AG04450 (cell line): ENCODE data around the gene UBL7. TPM values are rescaled to one million over a fixed set of nuclear protein-coding genes. Genes with fewer than 3 reads are reported as not detected.

Experiments used
- CTCF ChIA-PET: fragments of 300-600, 350-600 bp; formaldehyde crosslinking; extraction: SDS; loops from one replicate; lab custom pipeline; 2022; ENCODE audit warnings: antibody characterized with exemption, inconsistent platforms; lab: Charles Lee
- POLR2A ChIA-PET: fragments of 350-600 bp; formaldehyde crosslinking; extraction: SDS; loops from one replicate; lab custom pipeline; 2021; ENCODE audit warnings: antibody characterized with exemption, inconsistent platforms; lab: Yijun Ruan, JAX
- DNase-seq: peaks from one replicate; pipeline ENCODE4 v3.0.0-alpha.2; 2011; ENCODE audit warnings: low read depth, low spot score
- H3K27ac ChIP-seq: one replicate; pipeline ENCODE4 v1.5.1; 2012; ENCODE audit warnings: low read depth, low read length, control low read depth
- H3K27me3 ChIP-seq: one replicate; pipeline ENCODE4 v1.6.0; 2012; ENCODE audit warnings: low read length; ENCODE audit not compliant: control insufficient read depth, insufficient read depth
- H3K4me3 ChIP-seq: 2 replicates; pipeline ENCODE4 v1.5.1; 2011; ENCODE audit warnings: mild to moderate bottlenecking, low read depth, low read length, control low read depth
- H3K9me3 ChIP-seq: 2 replicates; pipeline ENCODE4 v1.5.1; 2012; ENCODE audit warnings: low read length; ENCODE audit not compliant: control insufficient read depth, insufficient read depth
- polyA plus RNA-seq: library from polyadenylated mRNA; depleted of rRNA; stranded (reverse); fragments of >200 nt; gene quantifications from 2 replicates; pipeline ENCODE4 v1.2.3, GENCODE V29; 2011
- TF ChIP-seq, protein P1 (sequence below): IDR thresholded peaks from 2 replicates; pipeline ENCODE4 v1.5.1; 2011; ENCODE audit warnings: low read depth, low read length, control low read depth, inconsistent platforms

Gene UBL7
- polyA plus RNA-seq, 1 experiment, result 76.6 TPM

DNA sequence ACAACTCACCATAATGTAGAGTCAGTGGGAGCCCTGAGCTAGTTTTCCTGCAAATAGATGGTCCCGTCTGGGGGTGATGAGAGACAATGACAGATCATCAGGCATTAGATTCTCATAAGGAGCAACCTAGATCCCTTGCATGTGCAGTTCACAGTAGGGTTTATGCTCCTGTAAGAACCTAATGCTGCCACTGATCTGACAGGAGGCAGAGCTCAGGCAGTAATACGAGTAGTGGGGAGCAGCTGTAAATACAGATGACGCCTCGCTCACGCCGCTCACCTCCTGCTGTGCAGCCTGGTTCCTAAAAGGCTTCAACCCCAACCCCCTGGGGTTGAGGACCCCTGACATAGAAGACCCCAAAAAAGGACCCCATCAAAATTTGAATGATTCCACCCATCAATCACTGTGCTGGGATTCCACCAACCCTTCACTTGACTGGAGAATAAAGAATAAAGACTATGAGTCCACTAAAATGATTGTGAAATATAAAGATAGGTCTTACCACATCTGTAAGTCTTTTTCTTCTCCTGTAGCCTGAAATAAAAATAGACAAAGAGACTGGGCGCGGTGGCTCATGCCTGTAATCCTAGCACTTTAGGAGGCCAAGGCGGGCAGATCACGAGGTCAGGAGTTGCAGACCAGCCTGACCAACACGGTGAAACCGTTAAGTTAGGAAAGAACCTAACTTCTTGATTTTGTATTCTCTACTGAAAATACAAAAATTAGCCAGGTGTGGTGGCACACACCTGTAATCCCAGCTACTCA lies 9.9 kb upstream of the UBL7 start:
- CTCF ChIA-PET, result interaction anchor here (1.0 kb wide), 1 partner anchor 19 kb away, joined by 3 read pairs; no protein-coding TSS in a partner anchor
- no peak for DNase-seq
- no peak overlapping the region for H3K4me3 ChIP-seq
- TF ChIP-seq, protein P1, sequence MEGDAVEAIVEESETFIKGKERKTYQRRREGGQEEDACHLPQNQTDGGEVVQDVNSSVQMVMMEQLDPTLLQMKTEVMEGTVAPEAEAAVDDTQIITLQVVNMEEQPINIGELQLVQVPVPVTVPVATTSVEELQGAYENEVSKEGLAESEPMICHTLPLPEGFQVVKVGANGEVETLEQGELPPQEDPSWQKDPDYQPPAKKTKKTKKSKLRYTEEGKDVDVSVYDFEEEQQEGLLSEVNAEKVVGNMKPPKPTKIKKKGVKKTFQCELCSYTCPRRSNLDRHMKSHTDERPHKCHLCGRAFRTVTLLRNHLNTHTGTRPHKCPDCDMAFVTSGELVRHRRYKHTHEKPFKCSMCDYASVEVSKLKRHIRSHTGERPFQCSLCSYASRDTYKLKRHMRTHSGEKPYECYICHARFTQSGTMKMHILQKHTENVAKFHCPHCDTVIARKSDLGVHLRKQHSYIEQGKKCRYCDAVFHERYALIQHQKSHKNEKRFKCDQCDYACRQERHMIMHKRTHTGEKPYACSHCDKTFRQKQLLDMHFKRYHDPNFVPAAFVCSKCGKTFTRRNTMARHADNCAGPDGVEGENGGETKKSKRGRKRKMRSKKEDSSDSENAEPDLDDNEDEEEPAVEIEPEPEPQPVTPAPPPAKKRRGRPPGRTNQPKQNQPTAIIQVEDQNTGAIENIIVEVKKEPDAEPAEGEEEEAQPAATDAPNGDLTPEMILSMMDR, result no peak
- no peaks in the 10 kb centered on the region; the same call in 1 of the 2 replicates for H3K9me3 ChIP-seq
- H3K27me3 ChIP-seq, result no peaks in the 10 kb centered on the region
- H3K27ac ChIP-seq, result no peak overlapping the region
- POLR2A ChIA-PET, result interaction anchor here (0.6 kb wide), 1 partner anchor 12 kb away, joined by 3 read pairs; no protein-coding TSS in a partner anchor

DNA sequence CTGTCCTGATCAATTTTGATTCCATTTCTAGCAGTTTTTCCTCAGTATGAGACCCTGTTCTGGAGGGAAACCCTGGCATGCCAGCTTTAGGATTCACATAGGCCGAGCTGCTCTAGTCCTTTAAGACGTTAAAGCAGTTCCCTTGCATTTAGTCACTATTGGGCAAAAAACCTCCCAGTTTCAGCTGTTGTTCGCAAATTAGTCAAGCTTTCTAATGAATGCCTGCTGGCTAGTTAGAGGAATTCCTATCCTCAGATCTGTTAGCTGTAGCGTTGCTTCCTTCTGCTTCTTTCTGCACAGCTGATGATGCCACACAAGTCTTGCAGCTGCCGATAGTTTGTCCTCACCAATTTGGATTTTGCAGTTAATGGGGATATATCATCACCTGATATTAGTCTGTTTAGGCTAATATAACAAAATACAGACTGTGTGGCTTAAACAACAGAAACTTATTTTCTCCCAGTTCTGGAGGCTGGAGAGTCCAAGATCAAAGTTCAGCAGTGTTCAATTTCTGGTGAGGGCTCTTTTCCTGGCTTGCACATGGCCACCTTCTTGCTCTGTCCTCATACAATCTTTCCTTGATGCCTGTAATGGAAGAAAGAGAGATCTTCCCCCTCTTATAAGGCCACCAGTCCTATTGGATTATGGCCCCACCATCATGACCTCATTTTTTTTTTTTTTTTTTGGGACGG lies 7.5 kb upstream of the UBL7 start:
- TF ChIP-seq, protein P1, result no peak
- Histone ChIP-seq H3K9me3 (no peaks in the 10 kb centered on the region; the same call in 1 of the 2 replicates), H3K27me3 (no peaks in the 10 kb centered on the region), H3K4me3 (no peak overlapping the region), H3K27ac (no peak overlapping the region)
- ChIA-PET CTCF (no interaction called here), POLR2A (no interaction called here)
- DNase-seq, result no peak

DNA sequence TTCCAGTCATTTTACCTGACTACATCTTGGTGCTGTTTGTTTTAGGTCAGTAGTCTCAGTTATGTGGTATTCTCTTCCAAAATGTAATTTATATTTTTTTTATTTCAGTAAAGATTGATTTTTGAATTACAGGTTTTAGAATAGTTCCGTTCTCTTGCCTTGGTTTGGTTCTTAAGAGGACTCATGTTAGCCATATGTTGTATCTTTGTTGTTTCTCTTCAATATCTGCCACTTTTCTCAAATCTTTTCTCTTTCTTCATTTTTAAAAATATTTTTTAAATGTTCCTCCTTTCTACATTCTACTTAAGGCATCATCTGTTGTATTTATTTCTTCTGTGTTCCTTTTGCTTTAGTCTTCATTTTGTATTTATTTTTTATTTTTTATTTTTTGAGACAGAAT lies 5.6 kb upstream of the UBL7 start:
- TF ChIP-seq, protein P1, result no peak
- no peak overlapping the region for H3K4me3 ChIP-seq
- H3K9me3 ChIP-seq, result no peaks in the 10 kb centered on the region; the same call in 1 of the 2 replicates
- DNase-seq, result no peak
- CTCF ChIA-PET, result no interaction called here
- H3K27ac ChIP-seq, result no peak overlapping the region
- POLR2A ChIA-PET, result no interaction called here
- H3K27me3 ChIP-seq, result no peaks in the 10 kb centered on the region

DNA sequence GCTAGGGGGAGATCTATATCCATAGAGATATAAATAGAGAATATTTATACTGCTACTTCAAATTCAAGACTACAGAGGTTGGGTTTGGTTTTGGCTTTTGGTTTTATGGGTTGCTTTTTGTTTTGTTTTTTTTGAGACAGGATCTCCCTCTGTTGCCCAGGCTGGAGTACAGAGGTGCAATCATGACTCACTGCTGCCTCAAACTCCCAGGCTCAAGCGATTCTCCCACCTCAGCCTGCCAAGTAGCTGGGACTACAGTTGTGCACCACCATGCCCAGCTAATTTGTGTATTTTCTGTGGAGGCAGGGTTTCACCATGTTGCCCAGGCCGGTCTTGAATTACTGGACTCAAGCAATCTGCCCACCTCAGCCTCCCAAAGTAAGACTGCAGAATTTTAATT lies 3.9 kb upstream of the UBL7 start:
- Histone ChIP-seq H3K27ac (no peak overlapping the region), H3K9me3 (no peaks in the 10 kb centered on the region; the same call in 1 of the 2 replicates), H3K4me3 (no peak overlapping the region), H3K27me3 (no peaks in the 10 kb centered on the region)
- TF ChIP-seq, protein P1, result no peak
- POLR2A ChIA-PET, result interaction anchor here (0.6 kb wide), 1 partner anchor 63 kb away, joined by 3 read pairs; no protein-coding TSS in a partner anchor
- DNase-seq, result no peak
- CTCF ChIA-PET, result no interaction called here

DNA sequence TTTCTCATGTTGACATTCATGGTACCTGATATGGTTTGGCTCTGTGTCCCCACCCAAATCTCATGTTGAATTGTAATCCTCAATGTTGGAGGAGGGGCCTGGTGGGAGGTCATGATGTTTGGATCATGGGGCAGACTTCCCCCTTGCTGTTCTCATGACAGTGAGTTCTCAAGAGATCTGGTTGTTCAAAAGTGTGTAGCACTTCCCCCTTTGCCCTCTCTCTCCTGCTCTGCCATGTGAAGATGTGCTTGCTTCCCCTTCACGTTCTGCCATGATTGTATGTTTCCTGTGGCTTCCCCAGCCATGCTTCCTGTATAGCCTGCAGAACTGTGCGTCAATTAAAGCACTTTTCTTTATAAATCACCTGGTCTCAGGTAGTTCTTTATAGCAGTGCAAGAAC lies 3.3 kb upstream of the UBL7 start:
- TF ChIP-seq, protein P1, result no peak
- ChIA-PET POLR2A (no interaction called here), CTCF (no interaction called here)
- Histone ChIP-seq H3K9me3 (no peaks in the 10 kb centered on the region; the same call in 1 of the 2 replicates), H3K27ac (no peak overlapping the region), H3K27me3 (no peaks in the 10 kb centered on the region), H3K4me3 (no peak overlapping the region)
- DNase-seq, result no peak
